ENCODE data around the gene RFX8.

Gene RFX8

GRCh38 chr2:101405351-101405899, 69.5 kb downstream of the RFX8 start:
- no peak for DNase-seq

- no peak for DNase-seq
Measured at GRCh38 chr2:101403745-101404144, 71.2 kb downstream of the RFX8 start.

GRCh38 chr2:101402630-101403029, 72.3 kb downstream of the RFX8 start:
- DNase-seq: no peak

- DNase-seq: no peak
Measured at GRCh38 chr2:101401906-101402305, 73.0 kb downstream of the RFX8 start.

- DNase-seq: no peak
Measured at GRCh38 chr2:101401326-101401665, 73.6 kb downstream of the RFX8 start.

- no peak for DNase-seq
Measured at GRCh38 chr2:101400506-101401325, 74.2 kb downstream of the RFX8 start.

- DNase-seq: no peak
Measured at GRCh38 chr2:101400048-101400447, 74.9 kb downstream of the RFX8 start.

- DNase-seq: no peak
Measured at GRCh38 chr2:101399021-101399799, 75.7 kb downstream of the RFX8 start.

GRCh38 chr2:101398116-101398821, 76.6 kb downstream of the RFX8 start:
- no peak for DNase-seq

GRCh38 chr2:101396316-101396717, 78.6 kb downstream of the RFX8 start:
- no peak for DNase-seq

GRCh38 chr2:101395545-101396315, 79.2 kb downstream of the RFX8 start:
- no peak for DNase-seq

GRCh38 chr2:101388232-101388631, 86.7 kb downstream of the RFX8 start:
- DNase-seq: no peak

- no peak for DNase-seq
Measured at GRCh38 chr2:101387151-101387834, 87.6 kb downstream of the RFX8 start, which contains the start of gene CREG2. CREG2 (minus strand) TSS chr2:101387503; CDS start chr2:101387457, 46 bp downstream.

- no peak for DNase-seq
Measured at GRCh38 chr2:101386599-101387150, 88.2 kb downstream of the RFX8 start.

- DNase-seq: no peak
Measured at GRCh38 chr2:101383016-101383541, 91.8 kb downstream of the RFX8 start.

GRCh38 chr2:101382442-101382841, 92.5 kb downstream of the RFX8 start:
- no peak for DNase-seq

GRCh38 chr2:101380376-101380775, 94.5 kb downstream of the RFX8 start:
- DNase-seq: no peak

- DNase-seq: no peak
Measured at GRCh38 chr2:101379091-101379490, 95.8 kb downstream of the RFX8 start.

- no peak for DNase-seq
Measured at GRCh38 chr2:101375653-101376052, 99.3 kb downstream of the RFX8 start.

- DNase-seq: no peak
Measured at GRCh38 chr2:101374821-101375561, 99.9 kb downstream of the RFX8 start.

Data from cerebellar nuclear complex (tissue), 1 donor.